IPS-15b (cell line): Measurements from ENCODE around the gene ZNRF4.

Source experiments
- H3K27me3 ChIP-seq: one replicate; pipeline ENCODE4 v1.6.1; 2013; ENCODE audit warnings: low read length; ENCODE audit not compliant: control insufficient read depth, insufficient read depth
- H3K36me3 ChIP-seq: one replicate; pipeline ENCODE4 v1.6.1; 2013; ENCODE audit warnings: low read length; ENCODE audit not compliant: control insufficient read depth, insufficient read depth
- H3K4me1 ChIP-seq: one replicate; pipeline ENCODE4 v1.6.1; 2013; ENCODE audit warnings: mild to moderate bottlenecking, low read length; ENCODE audit not compliant: control insufficient read depth, insufficient read depth
- H3K4me3 ChIP-seq: one replicate; pipeline ENCODE4 v1.5.1; 2013; ENCODE audit warnings: low read depth, low read length
- H3K9ac ChIP-seq: one replicate; pipeline ENCODE4 v1.6.1; 2013; ENCODE audit warnings: low read depth, mild to moderate bottlenecking, low read length
- H3K9me3 ChIP-seq: one replicate; pipeline ENCODE4 v1.6.1; 2013; ENCODE audit warnings: mild to moderate bottlenecking, low read length; ENCODE audit not compliant: control insufficient read depth, insufficient read depth

ZNRF4 gene

DNA sequence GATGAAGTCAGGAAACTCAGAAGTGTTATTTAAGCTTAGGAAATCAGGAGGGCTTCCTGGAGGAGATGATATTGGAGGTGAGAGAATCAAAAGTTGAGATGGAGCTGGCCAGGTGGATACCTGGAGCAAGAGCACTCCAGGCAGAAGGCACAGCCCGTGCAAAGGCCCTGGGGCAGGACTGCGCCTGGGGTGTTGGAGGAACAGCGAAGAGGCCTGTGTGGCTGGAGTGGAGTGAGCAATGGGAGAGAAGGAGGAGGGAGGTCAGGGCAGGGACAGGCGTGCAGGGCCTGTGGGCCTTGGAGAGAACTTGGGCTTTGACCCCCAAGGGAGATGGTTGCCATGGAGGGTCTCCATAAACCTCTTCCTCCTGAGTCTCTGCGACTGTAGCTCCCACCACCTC is 42.1 kb downstream of the ZNRF4 start:
- Histone ChIP-seq H3K9me3 (no peaks in the 10 kb centered on the region), H3K27me3 (peaks cover 75% of the 10 kb centered on the region), H3K36me3 (no peaks in the 10 kb centered on the region), H3K4me1 (peaks cover 3% of the 10 kb centered on the region), H3K9ac (no peak overlapping the region), H3K4me3 (no peak overlapping the region)

GRCh38 chr19:5498830-5499550 is 43.8 kb downstream of the ZNRF4 start:
- no peak overlapping the region for H3K9ac ChIP-seq
- H3K4me1 ChIP-seq: no peaks in the 10 kb centered on the region
- peaks cover 74% of the 10 kb centered on the region for H3K27me3 ChIP-seq
- peaks cover 5% of the 10 kb centered on the region for H3K9me3 ChIP-seq
- H3K4me3 ChIP-seq: no peak overlapping the region
- H3K36me3 ChIP-seq: no peaks in the 10 kb centered on the region

DNA sequence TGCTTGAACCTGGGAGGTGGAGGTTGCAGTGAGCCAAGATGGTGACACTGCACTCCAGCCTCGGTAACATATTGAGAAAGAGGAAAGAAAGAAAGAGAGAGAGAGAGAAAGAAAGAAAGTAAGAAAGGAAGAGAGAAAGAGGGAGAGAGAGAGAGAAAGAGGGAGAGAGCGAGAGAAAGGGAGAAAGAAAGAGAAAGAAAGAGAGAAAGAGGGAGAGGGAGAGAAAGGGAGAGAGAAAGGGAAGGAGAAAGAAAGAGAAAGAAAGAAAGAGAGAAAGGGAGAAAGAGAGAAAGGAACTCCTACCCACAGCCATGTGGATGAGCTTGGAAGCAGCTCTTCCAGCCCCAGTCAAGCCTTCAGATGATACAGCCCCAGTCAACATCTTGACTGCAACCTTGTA is 46.7 kb downstream of the ZNRF4 start:
- Histone ChIP-seq H3K9me3 (peaks cover 5% of the 10 kb centered on the region), H3K9ac (no peak overlapping the region), H3K36me3 (no peaks in the 10 kb centered on the region), H3K4me3 (no peak overlapping the region), H3K27me3 (peaks cover 53% of the 10 kb centered on the region), H3K4me1 (no peaks in the 10 kb centered on the region)

GRCh38 chr19:5503598-5503997 is 48.4 kb downstream of the ZNRF4 start:
- H3K36me3 ChIP-seq: no peaks in the 10 kb centered on the region
- H3K27me3 ChIP-seq: peaks cover 39% of the 10 kb centered on the region
- H3K4me3 ChIP-seq: no peak overlapping the region

DNA sequence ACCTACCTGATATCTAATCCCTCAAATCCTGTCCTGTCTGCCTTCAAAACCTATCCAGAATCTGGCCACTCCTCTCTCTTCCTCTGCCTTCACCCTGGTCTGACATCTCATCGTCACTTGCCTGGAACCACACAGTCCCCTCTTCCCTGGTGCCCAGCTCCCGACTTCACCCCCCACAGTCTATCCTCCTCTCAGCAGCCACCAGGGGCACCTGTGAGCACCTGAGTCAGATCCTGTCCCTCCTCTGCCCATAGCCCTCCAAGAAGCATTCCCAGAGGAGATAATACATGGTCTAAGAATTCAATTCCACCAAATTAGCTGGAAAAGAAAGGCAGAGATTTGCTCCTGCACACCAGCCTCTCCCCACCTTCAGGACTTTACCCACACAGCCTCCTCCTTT is 48.9 kb downstream of the ZNRF4 start:
- H3K36me3 ChIP-seq: no peaks in the 10 kb centered on the region
- H3K9me3 ChIP-seq: peaks cover 5% of the 10 kb centered on the region
- no peak overlapping the region for H3K9ac ChIP-seq
- no peaks in the 10 kb centered on the region for H3K4me1 ChIP-seq
- H3K27me3 ChIP-seq: peaks cover 36% of the 10 kb centered on the region
- no peak overlapping the region for H3K4me3 ChIP-seq

More at GRCh38 chr19:5503598-5503997, 48.4 kb downstream of the ZNRF4 start:
- H3K9ac ChIP-seq: no peak overlapping the region
- no peaks in the 10 kb centered on the region for H3K4me1 ChIP-seq
- peaks cover 5% of the 10 kb centered on the region for H3K9me3 ChIP-seq
